GM21528 (cell line): ENCODE data around the gene SPATA18.

Experiments
- ATAC-seq: cut with Tn5 transposase; IDR thresholded peaks from one replicate; pipeline ENCODE4 v1.9.1; 2021; ENCODE audit warnings: mild to moderate bottlenecking, moderate library complexity; ENCODE audit not compliant: unreplicated experiment, low FRiP score

Gene SPATA18

GRCh38 chr4:52051213-52051614, at the start of gene SPATA18:
SPATA18 (plus strand) TSS chr4:52051304; CDS start chr4:52051705, 401 bp downstream.
- peak; percentile 59 for ATAC-seq

GRCh38 chr4:52001616-52002015, 49.5 kb upstream of the SPATA18 start:
- ATAC-seq, result no peak

GRCh38 chr4:52004414-52004813, 46.7 kb upstream of the SPATA18 start:
- ATAC-seq, result no peak

GRCh38 chr4:52005604-52006273, 45.4 kb upstream of the SPATA18 start:
- no peak for ATAC-seq

GRCh38 chr4:52006887-52007286, 44.2 kb upstream of the SPATA18 start:
- ATAC-seq, result no peak

GRCh38 chr4:52010986-52011385, 40.1 kb upstream of the SPATA18 start:
- no peak for ATAC-seq

GRCh38 chr4:52012651-52013050, 38.5 kb upstream of the SPATA18 start:
- no peak for ATAC-seq

GRCh38 chr4:52014903-52015302, 36.2 kb upstream of the SPATA18 start:
- no peak for ATAC-seq

- ATAC-seq, result no peak
Measured at GRCh38 chr4:52015366-52015765, 35.7 kb upstream of the SPATA18 start.

- no peak for ATAC-seq
Measured at GRCh38 chr4:52016981-52017380, 34.1 kb upstream of the SPATA18 start.

- no peak for ATAC-seq
Measured at GRCh38 chr4:52017814-52018213, 33.3 kb upstream of the SPATA18 start.

GRCh38 chr4:52019936-52020657, 31.0 kb upstream of the SPATA18 start, which contains the start of gene LRRC66:
LRRC66 (minus strand) TSS chr4:52020363; CDS start chr4:52017613, 2,750 bp downstream.
- ATAC-seq, result no peak

- no peak for ATAC-seq
Measured at GRCh38 chr4:52028970-52029369, 22.1 kb upstream of the SPATA18 start.

GRCh38 chr4:52032005-52032404, 19.1 kb upstream of the SPATA18 start:
- no peak for ATAC-seq

GRCh38 chr4:52035190-52035589, 15.9 kb upstream of the SPATA18 start:
- no peak for ATAC-seq

- no peak for ATAC-seq
Measured at GRCh38 chr4:52036886-52037530, 14.1 kb upstream of the SPATA18 start.

GRCh38 chr4:52037689-52038102, 13.4 kb upstream of the SPATA18 start:
- ATAC-seq, result peak; percentile 65

GRCh38 chr4:52038103-52038912, 12.8 kb upstream of the SPATA18 start, which contains the start of gene SGCB:
SGCB (minus strand) TSS chr4:52038299; CDS start chr4:52038259, 40 bp downstream.
- ATAC-seq, result peak; percentile 86

- ATAC-seq, result no peak
Measured at GRCh38 chr4:52045028-52045427, 6.1 kb upstream of the SPATA18 start.

- no peak for ATAC-seq
Measured at GRCh38 chr4:52049266-52049665, 1.8 kb upstream of the SPATA18 start.
